ENCODE data around the gene PHLPP1. TPM values are rescaled to one million over a fixed set of nuclear protein-coding genes. Genes with fewer than 3 reads are reported as not detected.
A peak's percentile ranks its signal among the peaks of the same experiment; 100 is the strongest.
"Not testable (repeated sequence)": the region's sequence is repeated elsewhere in the genome, so short reads cannot be mapped to it uniquely, and the experiment has no call there.

PHLPP1 gene
- total RNA-seq, 1 donor from 2014 or later, result 2.6 TPM

DNA sequence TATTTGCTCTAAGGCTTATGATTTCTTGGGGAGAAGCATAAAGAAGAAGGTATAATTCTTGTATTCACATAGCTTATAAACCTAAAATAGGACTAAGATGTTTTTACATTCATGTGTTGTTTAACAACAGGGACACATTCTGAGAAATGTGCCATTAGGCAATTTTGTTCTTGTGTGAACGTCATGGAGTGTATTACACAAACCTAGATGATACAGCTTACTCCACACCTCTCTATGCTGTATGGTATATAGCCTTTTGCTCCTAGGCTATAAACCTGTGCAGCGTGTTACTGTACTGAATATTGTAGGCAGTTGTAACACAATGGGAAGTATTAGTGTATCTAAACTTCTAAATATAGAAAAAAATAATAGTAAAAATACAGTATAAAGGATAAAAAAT, 92.1 kb downstream of the PHLPP1 start:
- DNase-seq (ENCODE audit: low read depth in 2 of 2), result no peak

- no peak for DNase-seq (ENCODE audit: low read depth in 2 of 2)
Measured at GRCh38 chr18:62808123-62808522, 92.8 kb downstream of the PHLPP1 start.

DNA sequence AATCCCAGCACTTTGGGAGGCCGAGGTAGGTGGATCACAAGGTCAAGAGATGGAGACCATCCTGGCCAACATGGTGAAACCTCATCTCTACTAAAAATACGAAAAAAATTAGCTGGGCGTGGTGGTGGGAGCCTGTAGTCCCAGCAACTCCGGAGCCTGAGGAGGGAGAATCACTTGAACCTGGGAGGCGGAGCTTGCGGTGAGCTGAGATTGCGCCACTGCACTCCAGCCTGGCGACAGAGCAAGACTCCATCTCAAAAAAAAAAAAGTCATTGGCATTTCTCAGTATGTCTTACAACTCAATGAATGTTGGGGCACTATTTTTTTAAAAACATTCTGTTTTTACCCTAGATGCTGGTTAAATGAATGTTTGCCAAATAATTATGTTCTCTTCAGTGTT, 94.1 kb downstream of the PHLPP1 start:
- DNase-seq (ENCODE audit: low read depth in 2 of 2), result not testable (repeated sequence)

- no peak for DNase-seq (ENCODE audit: low read depth in 2 of 2)
Measured at GRCh38 chr18:62809900-62810299, 94.6 kb downstream of the PHLPP1 start.

DNA sequence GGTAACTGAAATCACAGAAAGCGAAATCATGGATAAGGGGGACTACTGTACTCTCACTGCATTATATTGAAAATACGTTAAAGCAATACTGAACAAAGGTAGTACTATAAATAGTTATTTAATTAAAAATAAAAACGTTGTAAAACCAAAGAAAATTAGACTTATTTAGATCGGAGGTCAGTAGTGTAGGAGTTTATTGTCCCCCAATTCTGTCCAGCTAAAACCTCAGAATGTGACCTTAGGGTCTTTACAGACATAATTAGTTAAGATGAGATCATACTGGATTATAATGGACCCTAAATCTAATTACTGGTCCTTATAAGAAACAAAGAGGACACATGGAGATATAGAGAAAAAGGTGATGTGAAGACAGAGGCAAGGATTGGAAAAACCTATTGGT, 95.3 kb downstream of the PHLPP1 start:
- no peak for DNase-seq (ENCODE audit: low read depth in 2 of 2)

GRCh38 chr18:62811674-62812073, 96.3 kb downstream of the PHLPP1 start:
- no peak for DNase-seq (ENCODE audit: low read depth in 2 of 2)

DNA sequence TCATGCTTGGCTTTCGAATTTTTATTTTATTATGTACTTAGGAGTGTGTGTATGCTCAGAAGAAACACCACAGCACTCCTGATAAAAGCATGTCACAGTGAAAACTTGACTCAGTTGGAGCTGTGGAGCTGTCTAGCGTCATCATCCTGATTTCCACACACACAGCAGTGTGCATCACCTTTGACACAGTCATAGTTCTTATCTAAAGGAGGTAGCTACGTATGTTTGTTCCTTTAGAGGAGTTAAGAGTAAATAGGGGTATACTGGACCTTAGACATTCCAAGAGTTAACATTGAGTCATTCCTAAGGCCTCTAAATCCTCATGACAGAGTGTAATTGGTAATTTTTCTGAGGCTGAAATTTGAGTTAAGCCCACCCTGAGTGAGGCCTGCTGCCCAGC, 96.9 kb downstream of the PHLPP1 start:
- DNase-seq (ENCODE audit: low read depth in 2 of 2), result no peak

GRCh38 chr18:62812876-62813275, 97.5 kb downstream of the PHLPP1 start:
- DNase-seq (ENCODE audit: low read depth in 2 of 2), result no peak

- no peak for DNase-seq (ENCODE audit: low read depth in 2 of 2)
Measured at GRCh38 chr18:62814132-62814759, 98.9 kb downstream of the PHLPP1 start.

DNA sequence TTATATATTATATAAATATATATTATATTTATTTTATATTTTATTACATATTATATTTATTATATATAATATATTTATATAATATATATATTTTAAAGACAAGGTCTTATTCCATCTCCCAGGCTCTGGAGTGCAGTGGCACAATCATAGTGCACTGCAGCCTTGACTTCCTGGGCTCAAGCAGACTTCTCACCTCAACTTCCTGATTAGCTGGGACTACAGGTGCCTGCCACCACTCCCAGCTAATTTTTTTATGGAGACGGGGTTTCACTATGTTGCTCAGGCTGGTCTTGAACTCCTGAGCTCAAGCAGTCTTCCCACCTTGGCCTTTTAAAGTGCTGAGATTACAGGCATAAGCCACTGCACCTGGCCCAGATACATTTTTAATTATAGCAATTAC, 110.0 kb downstream of the PHLPP1 start:
- DNase-seq (ENCODE audit: low read depth in 2 of 2), result no peak

DNA sequence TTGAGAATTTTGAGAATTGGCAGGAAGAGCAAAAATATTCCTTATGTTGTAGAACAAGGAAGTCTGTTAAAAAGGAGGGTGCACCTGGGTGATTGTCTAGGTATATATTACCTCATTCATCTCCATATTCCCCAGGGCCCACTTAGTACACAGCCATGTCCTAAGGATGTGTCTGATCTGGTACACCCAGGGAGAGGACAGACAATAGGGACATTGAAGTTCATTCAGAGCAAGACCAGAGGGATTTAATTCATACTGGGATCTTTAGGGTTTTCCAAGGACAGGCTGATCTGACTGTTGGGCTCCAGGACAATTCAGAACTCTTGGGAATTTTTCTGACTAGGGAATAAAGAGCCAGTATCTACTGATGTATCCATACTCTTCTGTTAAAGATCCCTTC, 112.1 kb downstream of the PHLPP1 start:
- DNase-seq (ENCODE audit: low read depth in 2 of 2), result no peak

- peak; percentile 6 to 76 for DNase-seq (ENCODE audit: low read depth in 2 of 2)
Measured at GRCh38 chr18:62828091-62828640, 112.8 kb downstream of the PHLPP1 start.

DNA sequence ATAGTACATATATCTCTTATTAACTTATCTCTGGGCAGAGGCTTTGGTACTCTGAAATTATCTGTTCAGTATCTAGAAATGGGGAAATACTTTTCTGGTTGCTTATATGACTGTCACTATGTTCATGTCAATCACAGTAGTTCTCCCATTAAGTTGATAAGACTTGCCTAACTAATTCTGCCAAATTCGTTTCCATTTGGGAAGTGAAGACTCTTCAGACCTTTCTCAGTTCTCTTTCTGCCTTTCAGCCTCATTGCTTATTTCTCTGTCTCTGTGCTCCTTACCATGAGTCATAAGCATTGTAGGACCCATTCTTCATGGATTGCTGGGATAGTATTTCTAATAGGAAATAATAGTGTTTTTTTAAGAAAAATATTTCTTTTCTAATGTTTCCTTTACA, 113.5 kb downstream of the PHLPP1 start:
- peak in 1 of 2 donors; percentile 15 for DNase-seq (ENCODE audit: low read depth in 2 of 2)

DNA sequence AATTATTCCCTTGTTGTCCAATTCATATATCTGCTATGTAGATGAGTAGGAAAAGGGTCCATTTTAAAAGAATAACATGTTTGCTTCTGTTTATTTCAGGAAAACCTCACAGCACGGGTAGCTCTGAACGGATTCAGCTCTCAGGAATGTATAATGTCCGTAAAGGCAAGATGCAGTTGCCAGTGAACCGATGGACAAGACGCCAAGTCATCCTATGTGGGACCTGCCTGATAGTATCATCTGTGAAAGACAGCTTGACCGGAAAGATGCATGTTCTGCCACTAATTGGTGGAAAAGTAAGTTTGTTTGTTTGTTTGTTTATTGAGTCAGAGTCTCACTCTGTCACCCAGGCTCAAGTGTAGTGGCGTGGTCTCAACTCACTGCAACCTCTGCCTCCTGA, 114.6 kb downstream of the PHLPP1 start:
- DNase-seq (ENCODE audit: low read depth in 2 of 2), result no peak

GRCh38 chr18:62832282-62832681, 116.9 kb downstream of the PHLPP1 start:
- peak; percentile 5 to 54 for DNase-seq (ENCODE audit: low read depth in 2 of 2)

DNA sequence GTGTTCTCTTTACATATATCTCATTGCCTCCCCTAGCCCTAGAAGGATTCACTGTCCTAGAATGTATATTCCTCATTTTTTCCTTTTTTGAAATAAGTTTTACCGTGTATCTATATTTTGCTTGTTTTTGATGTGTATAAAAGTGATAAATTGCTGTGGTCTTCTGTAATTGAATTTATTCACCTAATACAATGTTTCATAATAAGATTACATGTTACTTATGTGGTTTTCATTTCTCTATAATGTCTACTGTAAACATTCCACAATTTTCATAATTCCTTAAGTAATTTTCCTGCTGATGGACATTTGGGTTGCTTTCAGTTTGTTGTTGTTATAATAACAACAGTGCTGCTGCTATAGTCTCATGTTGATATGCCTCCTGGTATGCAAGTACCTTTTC, 118.2 kb downstream of the PHLPP1 start:
- DNase-seq (ENCODE audit: low read depth in 2 of 2), result no peak

DNA sequence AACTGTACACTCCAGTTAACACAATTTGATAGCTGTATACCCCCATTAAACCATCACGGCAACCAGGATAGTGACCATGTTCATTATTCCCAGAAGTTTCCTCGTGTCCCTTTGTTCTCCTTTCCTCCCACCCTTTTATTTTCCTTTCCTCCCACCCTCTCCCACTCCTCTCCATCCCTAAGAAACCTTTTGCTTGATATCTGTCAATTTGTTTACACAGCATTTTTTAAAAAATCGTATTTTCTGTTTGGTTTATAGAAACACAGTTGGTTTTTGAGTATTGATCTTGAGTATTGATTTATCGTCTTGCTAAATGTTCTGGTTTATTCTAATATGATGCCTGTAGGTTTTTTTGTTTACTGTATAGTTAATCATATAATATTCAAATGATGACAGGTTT, 119.4 kb downstream of the PHLPP1 start:
- DNase-seq (ENCODE audit: low read depth in 2 of 2), result no peak

GRCh38 chr18:62837011-62837410, 121.7 kb downstream of the PHLPP1 start:
- no peak for DNase-seq (ENCODE audit: low read depth in 2 of 2)

DNA sequence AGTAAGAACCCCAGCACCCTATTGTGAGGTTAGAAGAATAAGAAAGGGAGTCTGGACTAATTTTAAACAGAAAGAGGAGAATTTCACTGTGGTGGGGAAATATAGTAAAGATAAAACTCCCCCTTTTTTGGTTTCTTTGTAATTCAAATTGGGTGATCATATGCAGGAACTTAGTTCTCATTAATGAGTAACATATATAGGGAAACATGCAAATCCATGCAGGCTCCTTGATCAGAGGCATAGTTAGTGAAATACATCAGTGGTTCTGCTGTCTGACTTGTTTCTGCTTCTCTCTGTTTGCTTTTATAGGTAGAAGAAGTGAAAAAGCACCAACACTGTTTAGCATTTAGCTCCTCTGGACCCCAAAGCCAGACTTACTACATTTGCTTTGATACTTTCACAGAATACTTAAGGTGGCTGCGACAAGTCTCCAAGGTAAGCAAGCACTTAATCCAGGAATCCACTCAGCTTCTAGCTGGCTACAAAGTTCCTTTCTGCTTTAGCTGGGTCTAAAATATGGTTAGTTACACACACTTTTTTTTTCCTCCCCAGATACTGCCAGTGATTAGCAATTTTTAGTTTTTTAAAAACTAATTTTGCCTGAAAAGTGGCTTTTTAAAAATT, 123.2 kb downstream of the PHLPP1 start:
- DNase-seq (ENCODE audit: low read depth in 2 of 2), result no peak

GRCh38 chr18:62839874-62840713, 124.8 kb downstream of the PHLPP1 start:
- no peak for DNase-seq (ENCODE audit: low read depth in 2 of 2)

GRCh38 chr18:62841405-62841804, 126.1 kb downstream of the PHLPP1 start:
- DNase-seq (ENCODE audit: low read depth in 2 of 2), result no peak

DNA sequence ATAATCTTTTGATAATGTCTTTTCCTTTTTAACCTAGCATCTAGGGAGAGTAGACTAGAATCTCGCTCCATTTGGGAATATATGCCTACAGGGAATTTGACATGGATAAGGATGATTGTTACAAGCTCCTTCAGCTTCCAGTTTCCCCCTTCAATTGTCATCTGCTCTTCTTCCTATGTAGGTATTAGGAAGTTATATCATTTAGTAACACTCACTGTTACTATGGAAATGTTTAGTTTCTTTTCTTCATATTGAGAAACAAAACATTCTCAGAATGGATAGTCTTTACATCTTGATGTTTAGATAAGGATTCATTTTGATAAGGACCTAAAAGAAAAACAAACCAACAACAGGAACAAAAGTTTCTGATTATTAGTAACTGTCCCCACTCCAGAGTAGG, 127.6 kb downstream of the PHLPP1 start:
- DNase-seq (ENCODE audit: low read depth in 2 of 2), result no peak
